Measurements from ENCODE around the gene TSPAN33.
A peak's percentile ranks its signal among the peaks of the same experiment; 100 is the strongest.
"Not testable (repeated sequence)": the region's sequence is repeated elsewhere in the genome, so short reads cannot be mapped to it uniquely, and the experiment has no call there.

The TSPAN33 gene, protein sequence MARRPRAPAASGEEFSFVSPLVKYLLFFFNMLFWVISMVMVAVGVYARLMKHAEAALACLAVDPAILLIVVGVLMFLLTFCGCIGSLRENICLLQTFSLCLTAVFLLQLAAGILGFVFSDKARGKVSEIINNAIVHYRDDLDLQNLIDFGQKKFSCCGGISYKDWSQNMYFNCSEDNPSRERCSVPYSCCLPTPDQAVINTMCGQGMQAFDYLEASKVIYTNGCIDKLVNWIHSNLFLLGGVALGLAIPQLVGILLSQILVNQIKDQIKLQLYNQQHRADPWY

DNA sequence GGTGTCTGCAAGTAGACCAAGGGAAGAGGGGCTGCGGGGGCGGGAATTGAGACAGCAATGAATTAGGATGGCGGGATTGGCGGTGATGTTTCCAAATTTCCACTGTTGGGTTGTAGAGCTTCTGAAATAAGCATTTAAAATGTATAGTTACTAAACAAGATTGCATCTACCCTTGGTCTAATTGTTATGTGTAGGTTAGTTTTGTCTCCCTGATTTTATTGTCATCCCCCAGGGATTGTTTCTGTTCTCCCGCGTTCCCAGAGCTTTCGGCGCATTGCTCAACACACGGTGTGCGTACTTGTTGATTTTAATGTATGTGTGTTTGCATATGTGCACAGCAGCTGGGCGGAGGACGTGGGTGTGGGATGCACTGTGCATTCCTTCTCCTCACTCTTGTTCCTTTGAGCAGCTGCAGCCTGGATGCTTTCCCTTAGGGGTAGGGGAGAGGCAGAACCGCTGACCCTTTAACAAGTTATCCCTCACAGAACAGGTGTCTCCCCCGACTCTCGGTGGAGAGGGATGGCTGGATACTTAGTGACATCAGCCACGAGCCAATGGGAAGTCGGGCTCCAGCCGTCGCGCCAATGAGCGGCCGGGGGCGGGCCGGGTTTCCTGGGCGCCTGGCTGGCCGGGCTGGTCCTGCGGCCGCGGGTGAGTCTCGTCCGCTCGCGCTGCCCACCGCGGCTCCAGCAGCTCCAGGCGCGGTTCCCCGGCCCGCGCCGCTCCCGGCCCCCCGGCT is at the start of gene TSPAN33:
Gene TSPAN33, plus strand, starts transcription at position 613 of the 739 bp plus-strand sequence. CDS start 274 bp downstream, outside the sequence.
- no peaks in the 10 kb centered on the region for H3K36me3 Mint-ChIP-seq
- peaks cover 1% of the 10 kb centered on the region for H3K27me3 Mint-ChIP-seq
- H3K9me3 Mint-ChIP-seq (ENCODE audit: low read depth) = no peaks in the 10 kb centered on the region
- H3K4me1 Mint-ChIP-seq (ENCODE audit: low read depth) = peaks cover 19% of the 10 kb centered on the region
- peak within 1 kb of the TSS; percentile 91 for H3K4me3 Mint-ChIP-seq
- H3K27ac Mint-ChIP-seq = peak within 1 kb of the TSS; percentile 54

DNA sequence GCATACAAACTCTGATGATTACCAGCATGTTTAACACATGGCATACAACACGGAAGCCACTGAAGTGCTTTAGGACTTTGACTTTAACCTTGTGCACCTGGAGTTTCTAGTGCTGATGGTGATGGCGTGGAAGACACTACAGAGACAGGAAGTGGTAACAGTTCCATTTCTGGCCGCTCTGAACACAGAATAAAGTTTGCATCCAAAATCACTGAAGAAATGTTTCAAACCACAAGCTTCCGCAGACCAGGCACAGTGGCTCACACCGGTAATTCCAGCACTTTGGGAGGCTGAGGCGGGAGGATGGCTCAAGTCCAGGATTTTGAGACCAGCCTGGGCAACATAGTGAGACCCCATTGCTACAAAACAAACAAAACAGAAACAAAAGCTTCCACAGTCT is 49.2 kb upstream of the TSPAN33 start:
- Mint-ChIP-seq H3K4me3 (no peak overlapping the region), H3K27me3 (no peaks in the 10 kb centered on the region), H3K27ac (peak overlapping the region; percentile 72), H3K36me3 (no peaks in the 10 kb centered on the region), H3K9me3 (ENCODE audit: low read depth) (no peaks in the 10 kb centered on the region), H3K4me1 (ENCODE audit: low read depth) (peaks cover 16% of the 10 kb centered on the region)

DNA sequence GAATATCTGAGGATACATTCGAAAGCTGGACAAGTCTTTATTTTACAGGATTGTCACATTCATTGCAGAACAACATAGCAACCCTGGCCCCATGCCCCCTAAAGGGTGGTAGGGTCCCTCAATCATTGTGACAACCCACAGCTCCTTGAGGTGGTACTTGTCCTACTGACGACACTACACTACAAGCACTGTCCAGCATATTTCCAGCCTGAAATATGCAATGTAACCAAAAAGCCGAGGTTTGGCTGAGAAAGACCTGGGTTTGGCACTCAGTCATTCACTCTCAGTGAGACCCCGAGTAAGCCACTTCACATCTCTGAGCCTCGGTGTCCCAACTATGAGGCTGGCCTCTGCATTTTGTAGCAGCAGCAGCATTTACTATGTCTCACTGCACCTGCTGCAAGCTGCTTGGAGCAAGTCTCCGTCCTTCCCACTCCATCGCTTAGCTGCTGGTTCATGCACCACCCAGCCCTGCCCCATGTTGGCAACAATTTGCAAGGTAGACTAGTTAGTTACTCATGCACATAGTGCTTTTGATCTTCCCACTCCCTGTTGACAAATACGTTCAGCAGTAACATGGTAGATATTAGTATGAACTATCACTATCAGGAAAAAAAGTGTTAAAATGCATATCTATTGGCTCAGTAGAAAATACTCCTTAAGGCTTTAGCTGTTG is 46.0 kb upstream of the TSPAN33 start:
- Mint-ChIP-seq H3K36me3 (no peaks in the 10 kb centered on the region), H3K4me3 (no peak overlapping the region), H3K27ac (no peak overlapping the region), H3K9me3 (ENCODE audit: low read depth) (no peaks in the 10 kb centered on the region), H3K27me3 (no peaks in the 10 kb centered on the region), H3K4me1 (ENCODE audit: low read depth) (peaks cover 11% of the 10 kb centered on the region)

DNA sequence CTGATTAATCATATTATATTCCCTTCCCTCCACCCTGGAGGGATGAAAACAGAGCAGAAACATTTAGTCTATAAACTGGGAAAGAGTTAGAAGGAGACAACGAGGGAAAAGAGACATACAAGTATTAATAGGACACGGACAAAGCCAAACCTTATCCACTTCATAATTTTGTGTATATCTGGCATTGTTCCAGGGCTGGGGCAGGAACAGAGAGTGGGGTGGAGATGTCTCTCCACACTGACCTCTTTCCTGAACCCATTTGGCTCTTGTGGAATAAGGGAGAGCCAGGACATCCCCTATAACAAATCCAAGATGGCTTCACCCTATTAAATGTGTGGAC is 43.7 kb upstream of the TSPAN33 start:
- no peaks in the 10 kb centered on the region for H3K36me3 Mint-ChIP-seq
- H3K4me1 Mint-ChIP-seq (ENCODE audit: low read depth) = peaks cover 2% of the 10 kb centered on the region
- H3K9me3 Mint-ChIP-seq (ENCODE audit: low read depth) = no peaks in the 10 kb centered on the region
- no peaks in the 10 kb centered on the region for H3K27me3 Mint-ChIP-seq
- H3K27ac Mint-ChIP-seq = no peak overlapping the region
- H3K4me3 Mint-ChIP-seq = no peak overlapping the region

DNA sequence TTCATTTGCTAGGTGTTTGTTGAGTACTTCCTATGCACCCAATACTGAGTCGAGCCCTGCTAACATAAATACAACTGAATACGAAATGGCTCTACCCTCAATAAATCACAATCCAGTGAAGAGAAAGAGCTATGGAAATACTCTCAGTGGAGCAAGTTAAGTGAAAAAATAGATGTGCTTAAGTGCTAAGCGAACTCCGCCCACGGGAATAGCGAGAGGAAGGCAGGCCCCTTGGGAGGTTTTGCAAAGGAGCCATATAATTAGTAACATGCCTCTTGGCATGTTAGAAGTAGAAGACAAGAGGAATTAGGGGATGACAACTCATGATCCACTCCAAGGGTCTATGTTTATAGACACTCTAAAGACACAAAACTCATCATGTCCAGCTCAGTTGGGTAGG is 42.8 kb upstream of the TSPAN33 start:
- no peaks in the 10 kb centered on the region for H3K27me3 Mint-ChIP-seq
- H3K27ac Mint-ChIP-seq = no peak overlapping the region
- no peak overlapping the region for H3K4me3 Mint-ChIP-seq
- H3K4me1 Mint-ChIP-seq (ENCODE audit: low read depth) = no peaks in the 10 kb centered on the region
- H3K9me3 Mint-ChIP-seq (ENCODE audit: low read depth) = no peaks in the 10 kb centered on the region
- no peaks in the 10 kb centered on the region for H3K36me3 Mint-ChIP-seq

DNA sequence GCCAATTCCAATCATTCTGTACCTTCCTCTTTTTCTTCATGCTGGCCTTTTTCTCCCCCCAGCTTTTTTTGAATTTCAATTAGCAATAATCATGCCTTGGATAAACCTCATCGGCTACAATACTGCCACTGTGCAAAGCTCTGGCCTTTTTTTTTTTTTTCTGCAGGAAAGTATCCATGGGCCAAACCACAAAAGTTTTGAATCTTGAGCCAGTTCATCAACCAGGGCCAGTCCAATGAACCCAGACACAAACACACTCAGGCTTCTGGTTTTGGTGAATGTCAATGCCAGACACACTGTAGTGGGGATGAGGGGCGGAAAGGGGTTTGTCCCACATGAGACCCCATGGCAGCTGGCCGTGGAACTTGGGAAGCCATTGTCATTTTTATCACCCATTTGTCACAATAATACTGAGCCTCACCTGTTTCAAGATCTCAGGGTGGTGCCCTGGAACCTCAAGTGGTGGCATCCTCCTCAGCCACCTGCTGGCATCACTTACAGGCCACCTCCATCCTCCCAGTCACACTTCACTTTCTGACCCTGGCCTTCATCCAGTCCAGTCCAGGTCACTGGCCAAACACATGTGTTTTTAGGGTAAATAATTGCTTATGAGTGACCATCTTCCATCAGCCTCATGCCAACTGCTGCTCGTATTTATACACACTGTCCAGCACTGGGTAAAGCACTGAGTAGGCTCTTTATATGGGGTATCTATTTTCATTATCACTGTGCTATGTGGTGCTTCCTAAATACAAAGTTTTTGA is 40.8 kb upstream of the TSPAN33 start:
- no peak overlapping the region for H3K4me3 Mint-ChIP-seq
- H3K9me3 Mint-ChIP-seq (ENCODE audit: low read depth) = no peaks in the 10 kb centered on the region
- no peaks in the 10 kb centered on the region for H3K36me3 Mint-ChIP-seq
- no peaks in the 10 kb centered on the region for H3K27me3 Mint-ChIP-seq
- H3K4me1 Mint-ChIP-seq (ENCODE audit: low read depth) = no peaks in the 10 kb centered on the region
- no peak overlapping the region for H3K27ac Mint-ChIP-seq

DNA sequence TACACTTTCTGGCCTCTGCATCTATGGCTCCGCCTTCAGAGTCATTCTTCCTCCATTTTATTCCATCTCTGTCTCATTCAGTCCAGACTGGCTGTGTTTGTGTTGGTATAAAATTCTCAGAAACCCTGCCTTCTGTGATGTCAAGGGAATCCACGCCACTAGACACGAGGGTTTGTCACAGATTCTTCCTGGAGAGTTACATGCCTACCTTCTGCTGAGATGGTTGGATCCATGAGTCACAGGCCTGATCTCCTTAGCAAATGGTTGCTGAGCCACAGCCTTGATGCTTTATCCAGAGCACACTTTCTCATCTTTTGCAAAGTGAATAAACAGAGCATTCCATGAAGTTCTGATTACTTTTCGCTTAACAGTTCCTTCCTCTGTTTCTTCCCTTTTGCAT is 35.9 kb upstream of the TSPAN33 start:
- H3K9me3 Mint-ChIP-seq (ENCODE audit: low read depth) = no peaks in the 10 kb centered on the region
- H3K27me3 Mint-ChIP-seq = no peaks in the 10 kb centered on the region
- H3K4me3 Mint-ChIP-seq = no peak overlapping the region
- H3K27ac Mint-ChIP-seq = no peak overlapping the region
- no peaks in the 10 kb centered on the region for H3K36me3 Mint-ChIP-seq
- H3K4me1 Mint-ChIP-seq (ENCODE audit: low read depth) = no peaks in the 10 kb centered on the region

DNA sequence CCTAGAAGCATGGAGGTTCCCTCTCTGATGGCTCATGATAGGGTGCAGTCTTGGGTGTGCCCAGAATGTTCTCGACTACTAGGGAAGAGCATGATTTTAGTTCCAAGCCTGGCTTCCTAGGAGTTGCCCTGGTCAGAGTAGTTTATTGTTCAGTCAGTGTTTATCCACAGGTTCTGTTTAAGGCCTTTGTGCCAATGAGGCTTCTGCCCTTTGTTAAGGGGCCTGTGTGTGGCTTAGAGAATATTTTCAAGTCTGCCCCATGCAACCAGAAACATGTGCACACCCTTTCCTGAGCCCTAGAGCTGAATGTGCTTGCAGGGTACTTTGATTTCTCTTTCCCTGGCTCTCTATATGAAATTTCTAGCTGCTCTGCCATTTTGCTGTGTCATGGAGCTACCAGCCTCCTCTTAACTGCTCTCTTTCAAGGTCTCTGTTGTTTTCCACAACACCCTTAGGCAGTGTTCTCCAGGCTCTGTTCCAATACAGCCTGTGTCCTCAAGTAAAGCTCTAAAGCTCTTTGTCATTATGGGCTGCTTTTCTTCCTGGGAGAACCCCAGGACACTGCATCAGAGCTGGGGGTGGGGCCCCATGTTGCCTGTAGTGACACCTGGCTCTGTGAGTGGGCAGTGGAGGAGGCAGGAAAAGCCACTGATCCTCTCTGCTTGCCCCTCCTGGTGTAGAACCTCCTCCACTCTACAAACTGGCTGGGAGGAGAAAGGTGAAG is 34.1 kb upstream of the TSPAN33 start:
- H3K27me3 Mint-ChIP-seq = no peaks in the 10 kb centered on the region
- H3K36me3 Mint-ChIP-seq = no peaks in the 10 kb centered on the region
- H3K4me1 Mint-ChIP-seq (ENCODE audit: low read depth) = no peaks in the 10 kb centered on the region
- H3K27ac Mint-ChIP-seq = no peak overlapping the region
- H3K9me3 Mint-ChIP-seq (ENCODE audit: low read depth) = no peaks in the 10 kb centered on the region
- no peak overlapping the region for H3K4me3 Mint-ChIP-seq

DNA sequence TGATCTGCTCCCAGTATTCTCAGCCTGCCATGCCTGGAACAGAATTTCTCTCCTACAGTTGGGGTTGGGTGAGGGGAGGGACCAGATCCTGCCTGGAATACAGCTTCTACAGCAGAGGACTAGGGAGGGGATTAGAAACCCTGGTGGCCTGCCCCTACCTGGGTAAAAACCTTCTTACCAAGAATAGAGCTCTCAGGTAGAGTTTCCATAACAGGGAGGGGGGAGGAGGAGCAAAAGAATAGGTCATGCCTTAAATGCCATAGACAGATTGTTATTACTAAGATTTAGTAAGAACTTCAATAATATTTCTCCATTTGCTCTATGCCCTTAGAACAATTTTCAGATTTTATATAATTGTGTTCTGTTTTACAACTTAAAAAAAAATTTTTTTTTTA is 33.5 kb upstream of the TSPAN33 start:
- Mint-ChIP-seq H3K36me3 (no peaks in the 10 kb centered on the region), H3K9me3 (ENCODE audit: low read depth) (no peaks in the 10 kb centered on the region), H3K4me1 (ENCODE audit: low read depth) (no peaks in the 10 kb centered on the region), H3K27ac (no peak overlapping the region), H3K27me3 (no peaks in the 10 kb centered on the region), H3K4me3 (no peak overlapping the region)

DNA sequence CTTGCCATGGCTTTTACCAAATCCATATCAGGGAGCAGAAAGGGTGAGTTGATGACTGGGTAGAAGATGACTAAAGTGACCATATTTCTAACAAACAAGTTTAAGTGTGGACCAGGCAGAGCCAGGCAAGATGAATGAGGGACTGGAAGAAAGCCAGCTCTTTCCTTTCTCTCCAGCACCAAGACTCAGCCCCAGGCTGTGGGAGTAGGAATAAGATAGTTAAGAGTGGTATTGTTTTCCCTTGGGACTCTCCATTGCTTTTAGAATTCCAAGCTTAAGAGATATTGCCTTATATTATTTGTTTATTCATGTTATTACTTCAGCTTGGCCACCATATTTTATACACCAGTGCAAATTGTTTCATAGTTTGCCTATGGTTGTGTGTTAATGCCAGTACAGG is 28.8 kb upstream of the TSPAN33 start:
- no peaks in the 10 kb centered on the region for H3K9me3 Mint-ChIP-seq (ENCODE audit: low read depth)
- H3K27ac Mint-ChIP-seq = no peak overlapping the region
- no peaks in the 10 kb centered on the region for H3K36me3 Mint-ChIP-seq
- H3K27me3 Mint-ChIP-seq = no peaks in the 10 kb centered on the region
- no peaks in the 10 kb centered on the region for H3K4me1 Mint-ChIP-seq (ENCODE audit: low read depth)
- no peak overlapping the region for H3K4me3 Mint-ChIP-seq

DNA sequence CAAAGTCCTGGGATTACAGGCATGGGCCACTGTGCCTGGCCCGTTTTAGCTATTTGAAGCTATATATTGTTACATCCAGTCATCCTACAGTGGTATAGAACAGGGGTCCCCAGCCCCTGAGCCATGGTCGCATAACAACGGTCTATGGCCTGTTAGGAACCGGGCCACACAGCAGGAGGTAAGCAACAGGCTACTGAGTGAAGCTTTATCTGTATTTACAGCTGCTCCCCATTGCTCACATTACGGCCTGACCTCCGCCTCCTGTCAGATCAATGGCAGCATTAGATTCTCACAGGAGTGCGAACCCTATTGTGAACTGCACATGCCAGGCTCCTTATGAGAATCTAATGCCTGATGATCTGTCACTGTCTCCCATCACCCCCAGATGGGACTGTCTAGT is 26.3 kb upstream of the TSPAN33 start:
- Mint-ChIP-seq H3K4me3 (no peak overlapping the region), H3K27me3 (no peaks in the 10 kb centered on the region), H3K9me3 (ENCODE audit: low read depth) (no peaks in the 10 kb centered on the region), H3K36me3 (no peaks in the 10 kb centered on the region), H3K27ac (no peak overlapping the region), H3K4me1 (ENCODE audit: low read depth) (peaks cover 14% of the 10 kb centered on the region)

DNA sequence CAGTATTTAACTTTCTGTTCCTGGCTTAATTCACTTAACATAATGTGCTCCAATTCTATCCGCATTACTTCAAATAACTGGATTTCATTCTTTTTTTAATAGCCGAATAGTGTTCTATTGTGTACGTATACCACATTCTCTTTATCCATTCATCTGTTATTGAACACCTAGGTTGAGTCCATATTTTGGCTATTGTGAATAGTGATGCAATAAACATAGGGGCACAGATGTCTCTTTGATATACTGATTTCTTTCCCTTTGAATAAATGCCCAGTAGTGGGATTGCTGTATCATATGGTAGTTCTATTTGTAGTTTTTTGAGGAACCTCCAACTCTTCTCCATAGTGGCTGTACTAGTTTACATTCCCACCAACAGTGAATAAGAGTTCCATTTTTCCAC is 25.5 kb upstream of the TSPAN33 start:
- no peaks in the 10 kb centered on the region for H3K36me3 Mint-ChIP-seq
- no peak overlapping the region for H3K4me3 Mint-ChIP-seq
- H3K27me3 Mint-ChIP-seq = no peaks in the 10 kb centered on the region
- no peaks in the 10 kb centered on the region for H3K9me3 Mint-ChIP-seq (ENCODE audit: low read depth)
- H3K27ac Mint-ChIP-seq = no peak overlapping the region
- H3K4me1 Mint-ChIP-seq (ENCODE audit: low read depth) = peaks cover 14% of the 10 kb centered on the region

DNA sequence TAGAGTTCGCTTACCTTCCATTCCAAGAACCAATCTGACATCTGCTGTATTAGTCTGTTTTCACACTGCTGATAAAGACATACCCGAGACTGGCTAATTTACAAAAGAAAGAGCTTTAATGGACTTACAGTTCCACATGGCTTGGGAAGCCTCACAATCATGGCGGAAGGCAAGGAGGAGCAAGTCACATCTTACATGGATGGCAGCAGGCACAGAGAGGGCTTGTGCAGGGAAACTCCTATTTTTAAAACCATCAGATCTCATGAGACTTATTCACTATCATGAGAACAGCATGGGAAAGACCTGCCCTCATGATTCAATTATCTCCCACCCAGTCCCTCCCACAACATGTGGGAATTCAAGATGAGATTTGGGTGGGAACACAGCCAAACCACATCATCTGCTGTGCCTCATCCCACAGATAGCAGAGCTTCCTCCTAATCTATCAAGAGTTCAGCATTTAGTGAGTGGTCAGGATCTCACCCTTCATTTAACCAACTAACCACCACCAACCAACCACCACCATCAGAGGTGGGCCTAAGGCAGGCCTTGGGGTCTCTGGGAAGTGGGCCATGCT is 22.9 kb upstream of the TSPAN33 start:
- not testable (repeated sequence) for H3K27me3 Mint-ChIP-seq, H3K4me3 Mint-ChIP-seq, H3K36me3 Mint-ChIP-seq

DNA sequence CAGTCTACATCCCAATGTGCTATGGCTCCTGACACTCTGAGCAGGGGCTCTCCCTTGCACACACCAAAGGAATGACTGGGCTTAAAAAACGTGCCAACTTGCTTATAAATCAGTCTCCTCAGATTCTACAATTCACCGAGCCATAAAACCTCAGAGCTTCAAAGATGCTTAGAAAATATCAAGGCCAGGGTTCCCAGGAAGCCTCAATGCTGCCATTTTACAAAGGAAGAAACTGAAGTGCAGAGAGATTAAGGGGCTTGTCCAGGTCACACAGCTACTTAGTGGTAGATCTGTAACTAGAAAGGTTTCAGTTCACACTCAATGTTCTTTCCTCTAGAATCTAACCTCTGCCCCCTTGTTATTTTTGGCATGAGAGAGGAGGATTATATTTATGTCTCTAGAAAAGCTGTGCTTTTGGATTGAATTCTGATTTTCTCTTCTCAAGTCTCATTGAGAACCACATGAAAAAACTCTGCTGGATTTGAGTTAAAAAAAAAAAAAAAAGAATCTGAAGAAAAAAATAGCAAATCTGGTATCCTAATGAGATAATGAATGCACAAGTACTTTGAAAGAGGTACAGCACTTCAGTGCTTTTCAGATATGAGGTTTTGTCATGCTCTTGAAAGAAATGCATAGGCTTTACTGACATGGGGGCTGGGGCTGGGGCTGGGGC is 22.3 kb upstream of the TSPAN33 start:
- H3K27me3 Mint-ChIP-seq = peaks cover 2% of the 10 kb centered on the region
- no peak overlapping the region for H3K4me3 Mint-ChIP-seq

More for the DNA sequence above, 22.9 kb upstream of the TSPAN33 start:
- H3K4me1 Mint-ChIP-seq (ENCODE audit: low read depth) = peaks cover 14% of the 10 kb centered on the region
- H3K27ac Mint-ChIP-seq; H3K9me3 Mint-ChIP-seq (ENCODE audit: low read depth): not testable (repeated sequence)

More for the DNA sequence above, 22.3 kb upstream of the TSPAN33 start:
- no peaks in the 10 kb centered on the region for H3K9me3 Mint-ChIP-seq (ENCODE audit: low read depth)
- H3K36me3 Mint-ChIP-seq = no peaks in the 10 kb centered on the region
- H3K27ac Mint-ChIP-seq = no peak overlapping the region
- H3K4me1 Mint-ChIP-seq (ENCODE audit: low read depth) = peaks cover 14% of the 10 kb centered on the region

All from activated naive CD8-positive, alpha-beta T cell (primary cell).